Measurements from ENCODE around the gene SPARC. TPM values are rescaled to one million over a fixed set of nuclear protein-coding genes. Genes with fewer than 3 reads are reported as not detected.

Gene SPARC
- total and polyA plus RNA-seq, 2 donors (not counting 1 experiment from before 2014, with no cell fraction given): 0.45 TPM; not detected in 1

GRCh38 chr5:151665613-151666012 lies 21.1 kb downstream of the SPARC start:
- Mint-ChIP-seq H3K4me1 (peaks cover 23% of the 10 kb centered on the region), H3K27me3 (no peaks in the 10 kb centered on the region), H3K27ac (no peak overlapping the region), H3K4me3 (no peak overlapping the region), H3K9me3 (ENCODE audit: insufficient read depth) (no peaks in the 10 kb centered on the region)
- intact Hi-C loops (cut with micrococcal nuclease): no loop called here
- Histone ChIP-seq H3K9me3 (ENCODE audit: control extremely low read depth in 1 of 3, control insufficient read depth in 2 of 3, insufficient read depth in 1 of 3, low read length in 2 of 3) (no peaks in the 10 kb centered on the region), H4K20me1 (ENCODE audit: control insufficient read depth, insufficient read depth, low read length, poor library complexity, severe bottlenecking) (no peaks in the 10 kb centered on the region), H3K9ac (ENCODE audit: low read length) (no peak overlapping the region), H3K36me3 (replicated peaks in 1 of 2; ENCODE audit: control extremely low read depth in 1 of 2, control insufficient read depth in 1 of 2, extremely low read depth in 1 of 2, insufficient read depth in 2 of 2, low read length in 1 of 2) (no peaks in the 10 kb centered on the region), H2AFZ (ENCODE audit: insufficient read depth, low read depth, low read length, poor library complexity, severe bottlenecking) (no peak overlapping the region), H3K4me1 (ENCODE audit: control insufficient read depth in 2 of 2, insufficient read depth in 2 of 2, low read length in 2 of 2) (peaks cover 15 to 19% of the 10 kb centered on the region in 2 donors), H3K4me2 (replicated peaks; ENCODE audit: low read depth, low read length, poor library complexity, severe bottlenecking) (no peak overlapping the region), H3K79me2 (ENCODE audit: control insufficient read depth, insufficient read depth, low read length) (no peaks in the 10 kb centered on the region), H3K27ac (ENCODE audit: low read length in 2 of 2) (no peak overlapping the region), H3K27me3 (replicated peaks in 1 of 4; ENCODE audit: control extremely low read depth in 1 of 4, control insufficient read depth in 3 of 4, insufficient read depth in 4 of 4, low read length in 3 of 4) (no peaks in the 10 kb centered on the region), H3K4me3 (ENCODE audit: control extremely low read depth in 1 of 5, extremely low read depth in 1 of 5, insufficient read depth in 1 of 5, low read depth in 2 of 5, low read length in 4 of 5) (no peak overlapping the region)
- WGBS (ENCODE audit: insufficient coverage): 76% methylated on average over 2 of the region's 2 CpGs
- ChIA-PET POLR2A (no interaction called here), CTCF (interaction anchor here (1.0 to 1.6 kb wide), 4 partner anchors 8 to 75 kb away, joined by 3 to 6 read pairs (median 4); no protein-coding TSS in a partner anchor)
- no peak for ATAC-seq (ENCODE audit: low read depth)
- TF ChIP-seq EZH2 (IDR thresholded peaks at IDR 0.05; ENCODE audit: borderline replicate concordance, insufficient read depth, low read depth, low read length, poor library complexity, severe bottlenecking) (no peak), CTCF (IDR thresholded peaks at IDR 0.05) (no peak)
- DNase-seq: no peak

GRCh38 chr5:151664694-151665585 lies 21.8 kb downstream of the SPARC start:
- H2AFZ ChIP-seq (ENCODE audit: insufficient read depth, low read depth, low read length, poor library complexity, severe bottlenecking): no peak overlapping the region
- ATAC-seq (ENCODE audit: low read depth) (no peak), DNase-seq (no peak)
- Mint-ChIP-seq H3K27ac (no peak overlapping the region), H3K27me3 (no peaks in the 10 kb centered on the region), H3K4me3 (no peak overlapping the region), H3K9me3 (ENCODE audit: insufficient read depth) (no peaks in the 10 kb centered on the region), H3K4me1 (peaks cover 23% of the 10 kb centered on the region)
- no peaks in the 10 kb centered on the region for H3K27me3 ChIP-seq (replicated peaks in 1 of 4; ENCODE audit: control extremely low read depth in 1 of 4, control insufficient read depth in 3 of 4, insufficient read depth in 4 of 4, low read length in 3 of 4)
- no peaks in the 10 kb centered on the region for H3K9me3 ChIP-seq (ENCODE audit: control extremely low read depth in 1 of 3, control insufficient read depth in 2 of 3, insufficient read depth in 1 of 3, low read length in 2 of 3)
- no peaks in the 10 kb centered on the region for H3K36me3 ChIP-seq (replicated peaks in 1 of 2; ENCODE audit: control extremely low read depth in 1 of 2, control insufficient read depth in 1 of 2, extremely low read depth in 1 of 2, insufficient read depth in 2 of 2, low read length in 1 of 2)
- no peak overlapping the region for H3K4me2 ChIP-seq (replicated peaks; ENCODE audit: low read depth, low read length, poor library complexity, severe bottlenecking)
- ChIA-PET CTCF (interaction anchor here (0.6 to 1.6 kb wide), 5 partner anchors 8 to 669 kb away, joined by 3 to 6 read pairs (median 4); no protein-coding TSS in a partner anchor), POLR2A (no interaction called here)
- H4K20me1 ChIP-seq (ENCODE audit: control insufficient read depth, insufficient read depth, low read length, poor library complexity, severe bottlenecking): no peaks in the 10 kb centered on the region
- H3K9ac ChIP-seq (ENCODE audit: low read length): no peak overlapping the region
- no peak for TF ChIP-seq CTCF (IDR thresholded peaks at IDR 0.05)
- no peak for TF ChIP-seq EZH2 (IDR thresholded peaks at IDR 0.05; ENCODE audit: borderline replicate concordance, insufficient read depth, low read depth, low read length, poor library complexity, severe bottlenecking)
- peaks cover 15 to 19% of the 10 kb centered on the region in 2 donors for H3K4me1 ChIP-seq (ENCODE audit: control insufficient read depth in 2 of 2, insufficient read depth in 2 of 2, low read length in 2 of 2)
- H3K4me3 ChIP-seq (ENCODE audit: control extremely low read depth in 1 of 5, extremely low read depth in 1 of 5, insufficient read depth in 1 of 5, low read depth in 2 of 5, low read length in 4 of 5): no peak overlapping the region
- no peaks in the 10 kb centered on the region for H3K79me2 ChIP-seq (ENCODE audit: control insufficient read depth, insufficient read depth, low read length)
- no peak overlapping the region for H3K27ac ChIP-seq (ENCODE audit: low read length in 2 of 2)
- intact Hi-C loops (cut with micrococcal nuclease): no loop called here
- 94% methylated on average over 2 of the region's 6 CpGs for WGBS (ENCODE audit: insufficient coverage)

Measured in B cell (primary cell).